Pancreas (tissue), 10 donors: ENCODE data around the gene DAAM2. TPM values are rescaled to one million over a fixed set of nuclear protein-coding genes. Genes with fewer than 3 reads are reported as not detected.
A peak's percentile ranks its signal among the peaks of the same experiment; 100 is the strongest.

ENCODE experiments used
- ATAC-seq, 4 donors: fragments of 200-7000 bp; cut with Tn5 transposase; one replicate each; pipeline versions ENCODE4 v1.8.0 to v1.9.1; 2020; ENCODE audit warnings: mild to moderate bottlenecking in 4 of 4, moderate library complexity in 4 of 4
- DNase-seq, 6 donors: peaks; one replicate each; pipeline ENCODE4 v3.0.0-alpha.2; 2020
- FAIRE-seq: peaks from 2 replicates; lab custom pipeline; 2012; peaks lifted over from hg19 to GRCh38; lab: Jason Lieb, UNC
- H3K27ac ChIP-seq, 4 donors: fragments of 200-600 bp; sonication (generic); 1 replicate in 3 of 4; 2 replicates in 1 of 4; pipeline versions ENCODE4 v1.5.0 to v1.8.0; 2020
- H3K27me3 ChIP-seq, 4 donors: fragments of 200-600 bp; one replicate each; pipeline ENCODE4 v1.8.0; 2021
- H3K36me3 ChIP-seq, 3 donors: fragments of 200-600 bp; sonication (generic) in 1 of 3; one replicate each; pipeline versions ENCODE4 v1.5.0 to v1.8.0; 2020 to 2021
- H3K4me1 ChIP-seq, 3 donors: fragments of 200-600 bp; one replicate each; pipeline ENCODE4 v1.8.0; 2021
- H3K4me3 ChIP-seq, 4 donors: fragments of 200-600 bp; sonication (generic) in 2 of 4; one replicate each; pipeline versions ENCODE4 v1.5.0 to v1.8.0; 2020 to 2021
- H3K9me3 ChIP-seq, 4 donors: fragments of 200-600 bp; one replicate each; pipeline ENCODE4 v1.8.0; 2021
- CTCF ChIP-seq, 4 donors: fragments of 200-600 bp; sonication (generic) in 3 of 4; IDR thresholded peaks; one replicate each; pipeline versions ENCODE4 v1.5.0 to v1.8.0; 2021; ENCODE audit warnings: antibody characterized with exemption in 4 of 4
- WGBS, 2 donors: extraction: QIAGEN DNeasy Blood & Tissue Kit; methylation state at CpG; one replicate each; pipeline ENCODE4 v1.1.7; 2013; 5-methylcytosine and 5-hydroxymethylcytosine counted together
- intact Hi-C, 3 donors: fragments of 100-400 bp; cut with DNase I; formaldehyde crosslinking; loops; one replicate each; pipeline versions ENCODE4 v1.11.1 to v1.14.2; 2022
- polyA plus RNA-seq, 2 donors: library from polyadenylated mRNA; stranded (reverse); fragments of 200-250 nt; gene quantifications; one replicate each; pipeline ENCODE4 v1.2.3, GENCODE V29; 2013
- total RNA-seq, 6 donors: library from RNA; stranded (reverse); fragmentation: NEBNext Ultra II Directional in 4 of 6; extraction: Animal tissue kit (Norgen Biotek cat#: 25700) in 4 of 6; gene quantifications; one replicate each; pipeline versions ENCODE4 v1.2.1 to v1.2.4, GENCODE V29; 2021 to 2023
- donor health status: healthy with polysubstance abuse.
- donor health status: DM: no; HTN: no; CAD: no; lungs with moderate emphysema.
- donor health status: DM: no; HTN: no; CAD: no.
- donor health status: control.
- donor health status: control.
- donor health status: Bipolar disorder and iron deficiency.
- donor health status: DM: yes; HTN: yes; CAD: no.
- donor health status: DM: no; HTN: no; CAD: no.
- donor health status: DM: no; HTN: no; CAD: no.
- donor health status: DM: yes; HTN: yes; CAD: no.

DAAM2 gene
- 1 to 10 TPM; 4.0 to 9.0 (median 7.2) TPM for total RNA-seq
- polyA plus RNA-seq, result 10 to 100 TPM in 1 of 2 donors, 1 to 10 TPM in 1; 4.6 to 10.5 TPM

GRCh38 chr6:39791850-39792539 is at the start of gene DAAM2:
Gene DAAM2 (plus strand): TSS chr6:39792376. CDS start chr6:39856303, 63,927 bp downstream.
- Histone ChIP-seq H3K4me1 (peaks cover 0 to 7% (median 5%) of the 10 kb centered on the region in 3 donors), H3K4me3 (peak within 1 kb of the TSS; percentile 35 to 68 (median 60)), H3K36me3 (no peaks in the 10 kb centered on the region), H3K27me3 (no peaks in the 10 kb centered on the region), H3K27ac (peak within 1 kb of the TSS in 1 of 4 donors; percentile 33), H3K9me3 (no peaks in the 10 kb centered on the region)
- DNase-seq, result peak; percentile 59 to 86 (median 66)
- intact Hi-C loops, result no loop called here
- TF ChIP-seq CTCF (IDR thresholded peaks at IDR 0.05), result no peak
- peak; percentile 88 to 94 (median 90) for ATAC-seq
- FAIRE-seq, result no peak
- WGBS, 2 donors, result 5 to 8% methylated on average over 41 to 55 of the region's 55 CpGs

- no peak for TF ChIP-seq CTCF (IDR thresholded peaks at IDR 0.05)
- no peak for FAIRE-seq
- no peak for ATAC-seq
- Histone ChIP-seq H3K4me1 (no peaks in the 10 kb centered on the region), H3K9me3 (no peaks in the 10 kb centered on the region), H3K27ac (no peak overlapping the region), H3K4me3 (no peak overlapping the region), H3K36me3 (no peaks in the 10 kb centered on the region), H3K27me3 (no peaks in the 10 kb centered on the region)
- intact Hi-C loops, result no loop called here
- no peak for DNase-seq
- 85 to 91% methylated on average over 3 of the region's 3 CpGs for WGBS, 2 donors
Observed at GRCh38 chr6:39746795-39747194, 45.4 kb upstream of the DAAM2 start.

- ATAC-seq (no peak), DNase-seq (no peak), FAIRE-seq (no peak)
- Histone ChIP-seq H3K9me3 (no peaks in the 10 kb centered on the region), H3K27ac (no peak overlapping the region), H3K4me1 (no peaks in the 10 kb centered on the region), H3K4me3 (no peak overlapping the region), H3K27me3 (no peaks in the 10 kb centered on the region), H3K36me3 (no peaks in the 10 kb centered on the region)
- 82 to 84% methylated on average over 10 to 12 of the region's 12 CpGs for WGBS, 2 donors
- no peak for TF ChIP-seq CTCF (IDR thresholded peaks at IDR 0.05)
- intact Hi-C loops, result no loop called here
Observed at GRCh38 chr6:39752835-39753724, 39.1 kb upstream of the DAAM2 start.

GRCh38 chr6:39753725-39754045 is 38.5 kb upstream of the DAAM2 start:
- Histone ChIP-seq H3K9me3 (no peaks in the 10 kb centered on the region), H3K27me3 (no peaks in the 10 kb centered on the region), H3K4me1 (no peaks in the 10 kb centered on the region), H3K27ac (no peak overlapping the region), H3K36me3 (no peaks in the 10 kb centered on the region), H3K4me3 (no peak overlapping the region)
- WGBS, 2 donors, result 76 to 89% methylated on average over 3 of the region's 3 CpGs
- FAIRE-seq (no peak), ATAC-seq (peak in 3 of 4 donors; percentile 33 to 54 (median 45)), DNase-seq (no peak)
- intact Hi-C loops, result no loop called here
- no peak for TF ChIP-seq CTCF (IDR thresholded peaks at IDR 0.05)
